ENCODE results near the gene CPED1.

DNA sequence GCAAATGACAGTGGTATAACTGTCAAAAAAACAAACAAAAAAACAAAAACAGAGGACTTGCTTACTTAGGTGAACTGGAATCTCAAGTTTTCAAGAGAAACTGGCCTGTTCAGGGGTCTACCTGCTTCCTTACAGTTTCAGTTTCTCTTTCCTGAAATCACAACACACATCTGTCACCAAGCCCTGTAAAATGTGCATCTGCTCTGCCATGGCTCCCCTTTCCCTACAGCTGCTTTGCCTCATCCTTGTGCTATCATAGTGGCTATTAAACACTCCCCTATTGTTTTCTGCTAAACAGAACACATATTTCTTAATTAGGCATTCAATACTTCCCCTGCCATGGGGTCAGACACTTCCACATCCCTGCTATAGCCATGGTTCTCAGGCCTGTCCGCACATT lies 37.6 kb downstream of the CPED1 start:
- TF ChIP-seq, protein P1, sequence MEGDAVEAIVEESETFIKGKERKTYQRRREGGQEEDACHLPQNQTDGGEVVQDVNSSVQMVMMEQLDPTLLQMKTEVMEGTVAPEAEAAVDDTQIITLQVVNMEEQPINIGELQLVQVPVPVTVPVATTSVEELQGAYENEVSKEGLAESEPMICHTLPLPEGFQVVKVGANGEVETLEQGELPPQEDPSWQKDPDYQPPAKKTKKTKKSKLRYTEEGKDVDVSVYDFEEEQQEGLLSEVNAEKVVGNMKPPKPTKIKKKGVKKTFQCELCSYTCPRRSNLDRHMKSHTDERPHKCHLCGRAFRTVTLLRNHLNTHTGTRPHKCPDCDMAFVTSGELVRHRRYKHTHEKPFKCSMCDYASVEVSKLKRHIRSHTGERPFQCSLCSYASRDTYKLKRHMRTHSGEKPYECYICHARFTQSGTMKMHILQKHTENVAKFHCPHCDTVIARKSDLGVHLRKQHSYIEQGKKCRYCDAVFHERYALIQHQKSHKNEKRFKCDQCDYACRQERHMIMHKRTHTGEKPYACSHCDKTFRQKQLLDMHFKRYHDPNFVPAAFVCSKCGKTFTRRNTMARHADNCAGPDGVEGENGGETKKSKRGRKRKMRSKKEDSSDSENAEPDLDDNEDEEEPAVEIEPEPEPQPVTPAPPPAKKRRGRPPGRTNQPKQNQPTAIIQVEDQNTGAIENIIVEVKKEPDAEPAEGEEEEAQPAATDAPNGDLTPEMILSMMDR (IDR thresholded peaks at IDR 0.05): no peak
- TF ChIP-seq POLR2A (IDR thresholded peaks at IDR 0.05): no peak

Measured in body of pancreas (tissue), 4 donors.